ENCODE results near the gene ZNF143.

ZNF143 gene

DNA sequence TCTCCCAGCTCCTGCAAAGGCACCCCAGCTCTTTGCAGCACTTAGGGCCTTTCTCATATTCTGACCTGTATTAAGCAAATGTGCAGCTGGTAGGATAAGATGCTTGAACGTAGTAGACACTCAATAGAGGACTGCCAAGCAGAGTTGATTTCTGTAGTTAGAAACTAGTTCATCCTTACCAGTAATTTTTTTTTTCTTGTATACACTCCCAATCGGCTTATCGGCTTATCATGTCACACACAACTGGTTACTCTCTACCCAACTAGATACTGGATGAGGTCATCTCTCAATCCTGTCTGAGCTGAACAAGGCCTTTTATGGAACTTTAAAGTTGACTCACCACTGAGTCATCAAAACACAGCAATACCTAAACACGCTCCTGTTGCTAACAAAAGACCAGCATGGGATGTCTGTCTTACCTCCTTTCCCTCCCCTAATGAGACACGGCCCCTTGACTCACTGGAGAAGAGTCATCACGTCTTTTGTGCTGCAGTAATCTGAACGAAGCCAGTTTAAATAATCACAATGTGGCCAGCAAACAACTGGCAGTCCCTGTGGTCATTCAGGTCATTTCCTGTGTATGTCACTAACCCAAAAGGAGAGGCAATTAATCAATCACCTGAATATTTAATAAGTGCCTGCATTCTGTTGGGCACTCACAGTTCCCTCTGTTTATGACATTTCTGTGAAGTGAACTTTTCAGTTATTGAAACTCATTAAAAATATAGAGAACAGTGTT is 105.2 kb downstream of the ZNF143 start:
- in situ Hi-C loops (cut with MboI; ENCODE audit: low sequenced_read_pairs, unreplicated experiment): no loop called here
- DNase-seq (ENCODE audit: low spot score): peak; percentile 76
- TF ChIP-seq, protein P1, sequence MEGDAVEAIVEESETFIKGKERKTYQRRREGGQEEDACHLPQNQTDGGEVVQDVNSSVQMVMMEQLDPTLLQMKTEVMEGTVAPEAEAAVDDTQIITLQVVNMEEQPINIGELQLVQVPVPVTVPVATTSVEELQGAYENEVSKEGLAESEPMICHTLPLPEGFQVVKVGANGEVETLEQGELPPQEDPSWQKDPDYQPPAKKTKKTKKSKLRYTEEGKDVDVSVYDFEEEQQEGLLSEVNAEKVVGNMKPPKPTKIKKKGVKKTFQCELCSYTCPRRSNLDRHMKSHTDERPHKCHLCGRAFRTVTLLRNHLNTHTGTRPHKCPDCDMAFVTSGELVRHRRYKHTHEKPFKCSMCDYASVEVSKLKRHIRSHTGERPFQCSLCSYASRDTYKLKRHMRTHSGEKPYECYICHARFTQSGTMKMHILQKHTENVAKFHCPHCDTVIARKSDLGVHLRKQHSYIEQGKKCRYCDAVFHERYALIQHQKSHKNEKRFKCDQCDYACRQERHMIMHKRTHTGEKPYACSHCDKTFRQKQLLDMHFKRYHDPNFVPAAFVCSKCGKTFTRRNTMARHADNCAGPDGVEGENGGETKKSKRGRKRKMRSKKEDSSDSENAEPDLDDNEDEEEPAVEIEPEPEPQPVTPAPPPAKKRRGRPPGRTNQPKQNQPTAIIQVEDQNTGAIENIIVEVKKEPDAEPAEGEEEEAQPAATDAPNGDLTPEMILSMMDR (IDR thresholded peaks at IDR 0.05; ENCODE audit: borderline replicate concordance, control extremely low read depth, extremely low read depth, insufficient read depth, missing control alignments): no peak

DNA sequence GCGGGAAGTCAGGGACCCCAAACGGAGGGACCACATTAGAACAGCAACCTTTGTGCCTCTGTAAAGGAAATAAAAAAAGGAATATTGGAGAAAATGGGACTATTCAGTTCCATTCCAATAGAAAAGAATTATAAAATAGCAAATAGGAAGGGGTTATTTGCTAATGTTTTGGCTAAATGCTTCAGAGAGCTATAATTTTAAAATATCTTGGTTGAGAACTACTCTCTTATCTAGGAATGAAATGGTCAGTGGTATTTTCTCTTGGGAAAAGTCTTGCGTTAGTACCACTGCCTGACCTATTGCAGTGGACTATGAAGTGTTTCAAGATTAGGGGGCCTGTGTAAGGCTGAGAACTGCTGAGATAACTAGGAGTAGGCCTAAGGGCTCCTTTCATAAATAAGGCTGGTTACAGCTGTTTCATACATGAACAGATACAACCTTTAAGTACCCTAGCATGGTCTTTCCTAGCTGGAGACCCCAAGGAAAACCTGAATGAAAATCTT is 105.8 kb downstream of the ZNF143 start:
- DNase-seq (ENCODE audit: low spot score): no peak
- in situ Hi-C loops (cut with MboI; ENCODE audit: low sequenced_read_pairs, unreplicated experiment): no loop called here
- TF ChIP-seq, protein P1 (IDR thresholded peaks at IDR 0.05; ENCODE audit: borderline replicate concordance, control extremely low read depth, extremely low read depth, insufficient read depth, missing control alignments): no peak

DNA sequence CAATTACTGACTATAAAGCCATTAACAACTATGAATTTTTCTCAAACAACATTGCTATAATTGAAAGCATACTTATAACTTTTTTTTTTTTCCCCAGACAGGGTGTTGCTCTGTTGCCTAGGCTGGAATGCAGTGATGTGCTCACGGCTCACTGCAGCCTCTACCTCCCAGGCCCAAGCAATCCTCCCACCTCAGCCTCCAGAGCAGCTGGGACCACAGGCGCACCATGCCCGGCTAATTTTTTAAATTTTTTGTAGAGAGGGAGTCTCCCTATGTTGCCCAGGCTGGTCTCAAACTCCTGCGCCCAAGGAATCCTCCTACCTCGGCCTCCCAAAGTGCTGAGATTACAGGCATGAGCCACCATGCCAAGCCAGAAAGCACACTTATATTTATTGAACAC is 106.6 kb downstream of the ZNF143 start:
- TF ChIP-seq, protein P1 (IDR thresholded peaks at IDR 0.05; ENCODE audit: borderline replicate concordance, control extremely low read depth, extremely low read depth, insufficient read depth, missing control alignments): no peak
- in situ Hi-C loops (cut with MboI; ENCODE audit: low sequenced_read_pairs, unreplicated experiment): no loop called here
- DNase-seq (ENCODE audit: low spot score): no peak

DNA sequence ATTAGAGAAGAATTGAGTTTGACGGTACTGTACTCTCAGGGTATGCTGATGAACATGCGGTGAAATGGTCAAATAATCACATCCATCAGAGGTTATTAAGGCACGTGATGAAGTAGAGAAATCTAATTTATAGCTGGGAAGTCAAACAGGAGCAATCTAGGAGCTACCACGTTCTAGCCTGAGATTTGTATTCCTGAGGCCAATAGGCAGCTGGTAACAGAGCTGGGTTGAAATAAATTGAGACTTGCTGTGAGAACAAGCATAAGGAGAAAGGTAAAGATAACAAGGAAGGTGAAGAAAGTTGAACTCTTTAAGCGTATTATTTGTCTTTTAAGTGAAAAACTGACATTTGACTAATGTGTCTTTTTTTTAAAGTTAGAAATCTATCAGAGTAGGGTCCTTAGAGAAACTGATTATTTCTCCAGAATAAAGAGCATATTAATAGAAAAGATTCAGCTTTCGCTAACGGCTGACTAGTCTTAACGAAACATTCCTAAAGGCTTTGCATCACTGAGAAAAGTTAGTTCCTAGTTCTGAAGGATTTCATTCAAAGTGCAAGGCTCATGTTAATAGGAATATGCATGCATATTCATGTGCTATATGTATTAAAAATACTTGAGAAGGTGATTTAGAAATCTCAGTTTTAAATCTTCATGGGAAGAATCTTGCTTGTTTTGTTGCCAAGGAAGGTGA is 107.5 kb downstream of the ZNF143 start:
- no peak for DNase-seq (ENCODE audit: low spot score)
- in situ Hi-C loops (cut with MboI; ENCODE audit: low sequenced_read_pairs, unreplicated experiment): no loop called here
- TF ChIP-seq, protein P1 (IDR thresholded peaks at IDR 0.05; ENCODE audit: borderline replicate concordance, control extremely low read depth, extremely low read depth, insufficient read depth, missing control alignments): no peak

DNA sequence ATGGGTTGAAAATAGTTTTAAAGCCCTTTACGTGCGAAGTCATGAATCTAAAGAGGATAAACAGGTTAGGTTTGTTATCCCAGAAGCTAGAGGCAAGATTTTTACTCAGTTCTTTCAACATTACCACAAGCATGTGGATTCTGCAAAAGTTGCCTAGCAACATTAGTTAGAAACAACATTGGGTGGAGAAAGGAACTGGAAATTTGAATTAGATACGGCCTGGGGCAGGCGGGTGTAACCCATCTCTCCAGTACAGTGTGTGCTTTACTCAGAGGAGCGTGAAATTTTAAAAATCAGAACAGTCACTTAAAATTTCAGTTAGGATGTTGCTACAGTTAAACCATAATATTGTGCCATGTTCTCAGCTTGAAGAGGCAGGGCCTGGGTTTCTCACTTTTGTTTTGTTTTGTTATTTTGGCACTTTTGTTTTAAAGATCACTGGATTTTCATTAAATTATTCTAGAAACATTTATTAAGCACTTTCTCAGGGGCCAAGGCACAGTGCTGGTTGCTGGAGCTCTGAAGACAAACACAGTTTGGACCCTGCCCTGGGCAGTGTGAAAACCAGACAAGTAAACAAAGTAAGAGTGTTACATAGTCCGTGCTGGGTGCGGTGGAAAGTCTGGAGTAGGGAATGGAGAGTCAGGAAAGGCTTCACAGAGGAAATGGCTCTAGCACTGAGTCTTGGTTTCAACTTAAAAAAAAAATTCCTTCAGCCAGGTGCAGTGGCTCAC is 108.2 kb downstream of the ZNF143 start:
- DNase-seq (ENCODE audit: low spot score): peak; percentile 22
- in situ Hi-C loops (cut with MboI; ENCODE audit: low sequenced_read_pairs, unreplicated experiment): no loop called here
- TF ChIP-seq, protein P1 (IDR thresholded peaks at IDR 0.05; ENCODE audit: borderline replicate concordance, control extremely low read depth, extremely low read depth, insufficient read depth, missing control alignments): no peak

DNA sequence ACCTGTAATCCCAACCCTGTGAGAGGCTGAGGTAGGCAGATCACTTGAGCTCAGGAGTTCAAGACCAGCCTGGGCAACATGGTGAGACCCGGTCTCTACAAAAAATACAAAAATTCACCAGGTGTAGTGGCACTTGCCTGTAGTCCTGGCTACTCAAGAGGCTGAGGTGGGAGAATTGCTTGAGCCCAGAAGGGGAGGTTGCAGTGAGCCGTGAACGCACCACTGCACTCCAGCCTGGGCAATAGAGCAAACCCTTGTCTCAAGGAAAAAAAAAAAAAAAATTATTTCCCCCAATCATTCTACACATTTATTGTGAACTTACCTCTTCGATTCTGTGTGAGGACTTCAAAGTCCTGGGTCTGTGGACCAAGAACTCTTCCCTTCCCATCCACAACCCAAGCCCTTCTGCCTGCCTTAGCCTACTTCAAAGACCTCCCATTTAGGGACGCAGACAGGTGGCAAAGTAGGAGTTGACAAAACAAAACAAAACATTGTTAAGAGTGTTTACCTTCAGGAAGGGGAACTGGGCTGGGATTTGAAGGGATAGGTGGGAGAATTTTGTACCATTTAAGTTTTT is 108.9 kb downstream of the ZNF143 start:
- DNase-seq (ENCODE audit: low spot score): no peak
- in situ Hi-C loops (cut with MboI; ENCODE audit: low sequenced_read_pairs, unreplicated experiment): no loop called here
- TF ChIP-seq, protein P1 (IDR thresholded peaks at IDR 0.05; ENCODE audit: borderline replicate concordance, control extremely low read depth, extremely low read depth, insufficient read depth, missing control alignments): no peak
